GM12878 (cell line): ENCODE data around the gene MTHFR. TPM values are rescaled to one million over a fixed set of nuclear protein-coding genes. Genes with fewer than 3 reads are reported as not detected.

Experiments
- ATAC-seq: fragments of 200-7000 bp; cut with Tn5 transposase; 3 replicates; pipeline ENCODE4 v1.9.1; 2020; ENCODE audit warnings: mild to moderate bottlenecking, moderate library complexity
- BruUV-seq: library from RNA; stranded (reverse); fragments of 400-500 nt; replicated peaks from 2 replicates; lab custom pipeline; 2021; lab: Mats Ljungman, UMichigan
- CTCF ChIA-PET: fragments of 300-600 bp; sonication (Branson Sonifier 250); formaldehyde crosslinking; extraction: SDS; loops from one replicate; lab custom pipeline; 2021; ENCODE audit warnings: inconsistent platforms; lab: Yijun Ruan, JAX
- POLR2A ChIA-PET: fragments of 350-600 bp; formaldehyde crosslinking; extraction: SDS; loops from one replicate; lab custom pipeline; 2021; ENCODE audit warnings: inconsistent platforms; lab: Charles Lee
- RAD21 ChIA-PET: fragments of 300-600 bp; sonication (Branson Sonifier 250); formaldehyde crosslinking; loops from one replicate; lab custom pipeline; 2023; ENCODE audit warnings: antibody characterized with exemption; ENCODE audit not compliant: unreplicated experiment; lab: Charles Lee
- SMC1A ChIA-PET: fragments of 300-600 bp; sonication (Branson Sonifier 250); formaldehyde crosslinking; loops from one replicate; lab custom pipeline; 2023; ENCODE audit not compliant: unreplicated experiment, uncharacterized antibody; lab: Charles Lee
- DNase-seq: peaks from one replicate; pipeline ENCODE4 v3.0.0-alpha.2; 2011; ENCODE audit warnings: low read depth, low spot score
- FAIRE-seq: peaks from 3 replicates; lab custom pipeline; 2011; peaks lifted over from hg19 to GRCh38; lab: Jason Lieb, UNC
- H2AFZ ChIP-seq: 2 replicates; pipeline ENCODE4 v1.6.0; 2011; ENCODE audit warnings: low read depth, low read length, control low read depth; ENCODE audit not compliant: control insufficient read depth
- H3K27ac ChIP-seq: 2 replicates; pipeline ENCODE4 v1.5.1; 2011; ENCODE audit warnings: control low read depth; ENCODE audit not compliant: control insufficient read depth, insufficient read depth
- H3K27me3 ChIP-seq, 2 experiments: replicated peaks in 1 of 2; 2 replicates each; pipeline versions ENCODE4 v1.6.0 to v1.6.1; 2011; ENCODE audit warnings: low read length in 1 of 2; ENCODE audit not compliant: control insufficient read depth in 2 of 2, insufficient read depth in 2 of 2
- H3K36me3 ChIP-seq, 2 experiments: 2 replicates each; pipeline ENCODE4 v1.5.1; 2011; ENCODE audit warnings: low read length in 1 of 2; ENCODE audit not compliant: control insufficient read depth in 2 of 2, insufficient read depth in 2 of 2
- H3K4me1 ChIP-seq: 2 replicates; pipeline ENCODE4 v1.6.1; 2011; ENCODE audit warnings: mild to moderate bottlenecking, low read length, moderate library complexity, mixed read lengths; ENCODE audit not compliant: control insufficient read depth, insufficient read depth
- H3K4me2 ChIP-seq: 2 replicates; pipeline ENCODE4 v1.6.0; 2011; ENCODE audit warnings: control low read depth; ENCODE audit not compliant: control insufficient read depth, insufficient read depth
- H3K4me3 ChIP-seq: fragments of 200-600 bp; sonication (generic); 2 replicates; pipeline ENCODE4 v1.5.1; 2016
- H3K79me2 ChIP-seq: 2 replicates; pipeline ENCODE4 v1.6.0; 2011; ENCODE audit warnings: low read length; ENCODE audit not compliant: control insufficient read depth, insufficient read depth
- H3K9ac ChIP-seq: 2 replicates; pipeline ENCODE4 v1.8.0; 2011; ENCODE audit warnings: low read length, control low read depth, mixed read lengths; ENCODE audit not compliant: control insufficient read depth, insufficient read depth
- H3K9me3 ChIP-seq: replicated peaks from 3 replicates; pipeline ENCODE4 v1.5.1; 2011; ENCODE audit warnings: mild to moderate bottlenecking, low read length; ENCODE audit not compliant: control insufficient read depth, insufficient read depth
- H4K20me1 ChIP-seq: 2 replicates; pipeline ENCODE4 v1.6.0; 2011; ENCODE audit not compliant: control insufficient read depth, insufficient read depth
- BACH1 ChIP-seq: fragments of 450-650 bp; IDR thresholded peaks from 2 replicates; pipeline ENCODE4 v1.6.1; 2017; ENCODE audit warnings: mild to moderate bottlenecking, borderline replicate concordance
- E2F4 ChIP-seq: IDR thresholded peaks from 2 replicates; pipeline ENCODE4 v1.6.1; 2012; ENCODE audit warnings: low read depth, low read length, improper control_type of control experiment
- EZH2 ChIP-seq: IDR thresholded peaks from 2 replicates; pipeline ENCODE4 v1.6.1; 2012; ENCODE audit warnings: low read depth, mild to moderate bottlenecking, control low read depth, inconsistent platforms, low read length, borderline replicate concordance; ENCODE audit not compliant: control insufficient read depth
- HDAC2 ChIP-seq: fragments of 200-600 bp; sonication (generic); IDR thresholded peaks from 2 replicates; pipeline ENCODE4 v1.6.1; 2017
- JUND ChIP-seq: IDR thresholded peaks from 2 replicates; pipeline ENCODE4 v1.6.1; 2012; ENCODE audit warnings: low read depth, mild to moderate bottlenecking, low read length, improper control_type of control experiment, moderate library complexity
- NRF1 ChIP-seq: conservative IDR thresholded peaks from 2 replicates; pipeline ENCODE4 v1.6.1; 2011; ENCODE audit warnings: mild to moderate bottlenecking, low read depth, low read length, improper control_type of control experiment
- PRDM15 ChIP-seq: fragments of 450-650 bp; formaldehyde crosslinking; IDR thresholded peaks from 2 replicates; pipeline ENCODE4 v1.4.0; 2020; ENCODE audit warnings: mild to moderate bottlenecking, moderate library complexity
- TARDBP ChIP-seq: IDR thresholded peaks from 2 replicates; pipeline ENCODE4 v1.6.1; 2016; ENCODE audit warnings: borderline replicate concordance
- in situ Hi-C: fragments of 300-500 bp; cut with MboI; formaldehyde crosslinking; loops from 9 replicates; pipeline ENCODE4 v1.14.3; 2018; ENCODE audit warnings: mixed read lengths
- intact Hi-C: fragments of 100-400 bp; cut with micrococcal nuclease; formaldehyde crosslinking; loops from one replicate; pipeline ENCODE4 v1.14.2; 2022; ENCODE audit not compliant: unreplicated experiment
- polyA plus RNA-seq, 11 experiments: library from polyadenylated mRNA; depleted of rRNA in 4 of 11; unstranded in 6 of 11; stranded (reverse) in 5 of 11; fragments of >200 nt; fragmentation: Nextera tagmentation in 4 of 11; fragmentation: Illumina TruSeq in 1 of 11; extraction: Ambion mirVana in 4 of 11; extraction: Trizol in 1 of 11; gene quantifications; 1 replicate in 1 of 11; 2 replicates in 10 of 11; pipeline versions ENCODE4 v1.2.1 to v1.2.3, GENCODE V29; 2011 to 2016; ENCODE audit warnings: inconsistent platforms in 2 of 11, missing spikeins in 2 of 11, low read depth in 1 of 11
- total RNA-seq, 4 experiments: library from RNA; depleted of rRNA in 3 of 4; stranded (reverse); fragments of >200 nt in 3 of 4; fragmentation: Illumina TruSeq in 1 of 4; extraction: Trizol in 1 of 4; gene quantifications; 2 replicates each; pipeline versions ENCODE4 v1.2.1 to v1.2.3, GENCODE V29; 2013 to 2021

MTHFR gene
- total and polyA plus RNA-seq, 10 of the 15 experiments (the other 5 are each of a cell fraction or from before 2014, with no cell fraction given), result 1.0 to 16.8 (median 9.4) TPM

GRCh38 chr1:11770011-11770410 lies 35.8 kb downstream of the MTHFR start:
- CTCF ChIA-PET, result no interaction called here
- FAIRE-seq (no peak), ATAC-seq (no peak), DNase-seq (no peak)
- H3K9ac ChIP-seq, result no peak overlapping the region
- no peak overlapping the region for H2AFZ ChIP-seq
- intact Hi-C loops (no loop called here), in situ Hi-C loops (no loop called here)
- no TSS peak for BruUV-seq
- no peaks in the 10 kb centered on the region for H3K79me2 ChIP-seq
- H3K4me1 ChIP-seq, result 0 out of 2 replicates have a peak, but pooled peaks cover 4% of the 10 kb centered on the region
- H3K27ac ChIP-seq, result no peak overlapping the region
- TF ChIP-seq JUND, result no peak
- no peak for TF ChIP-seq TARDBP
- TF ChIP-seq EZH2, result no peak
- no peak for TF ChIP-seq HDAC2
- no peak for TF ChIP-seq E2F4
- TF ChIP-seq NRF1, result no peak
- TF ChIP-seq PRDM15, result no peak
- TF ChIP-seq BACH1, result no peak
- SMC1A ChIA-PET, result no interaction called here
- H3K36me3 ChIP-seq, result no peaks in the 10 kb centered on the region
- POLR2A ChIA-PET, result no interaction called here
- no peak overlapping the region for H3K4me3 ChIP-seq
- no peak overlapping the region for H3K4me2 ChIP-seq
- RAD21 ChIA-PET, result no interaction called here
- no peaks in the 10 kb centered on the region for H4K20me1 ChIP-seq
- no peaks in the 10 kb centered on the region for H3K27me3 ChIP-seq
- no peaks in the 10 kb centered on the region for H3K9me3 ChIP-seq
